Type B pancreatic cell (in vitro differentiated cells): Measurements from ENCODE around the gene STAT5A. TPM values are rescaled to one million over a fixed set of nuclear protein-coding genes. Genes with fewer than 3 reads are reported as not detected.
"Not testable (repeated sequence)": the region's sequence is repeated elsewhere in the genome, so short reads cannot be mapped to it uniquely, and the experiment has no call there.

Experiments used
- DNase-seq: peaks from one replicate; pipeline ENCODE4 v3.0.0; 2021; ENCODE audit warnings: mixed read lengths; ENCODE audit not compliant: unreplicated experiment; ENCODE audit errors: extremely low spot score
- H3K27ac Mint-ChIP-seq: 2 replicates; pipeline ENCODE4 v1.8.0; 2021; ENCODE audit warnings: mild to moderate bottlenecking, mixed read lengths
- H3K27me3 Mint-ChIP-seq: 2 replicates; pipeline ENCODE4 v1.8.0; 2021; ENCODE audit warnings: mixed read lengths
- H3K36me3 Mint-ChIP-seq: 2 replicates; pipeline ENCODE4 v1.8.0; 2021; ENCODE audit warnings: mixed read lengths
- H3K4me1 Mint-ChIP-seq: one replicate; pipeline ENCODE4 v1.8.0; 2021; ENCODE audit warnings: mixed read lengths; ENCODE audit not compliant: unreplicated experiment
- H3K4me3 Mint-ChIP-seq: 2 replicates; pipeline ENCODE4 v1.8.0; 2021; ENCODE audit warnings: mild to moderate bottlenecking, mixed read lengths
- H3K9me3 Mint-ChIP-seq: 2 replicates; pipeline ENCODE4 v1.8.0; 2021; ENCODE audit warnings: mixed read lengths
- CTCF ChIP-seq: fragments of 200-600 bp; sonication (generic); conservative IDR thresholded peaks from 2 replicates; pipeline ENCODE4 v1.5.0; 2021; ENCODE audit warnings: antibody characterized with exemption, mild to moderate bottlenecking
- total RNA-seq: library from RNA; stranded (reverse); gene quantifications from 2 replicates; pipeline ENCODE4 v1.2.1, GENCODE V29; 2021; ENCODE audit warnings: low replicate concordance

The STAT5A gene
- total RNA-seq, 1 donor from 2014 or later = 2.0 TPM

GRCh38 chr17:42301022-42301421 is 12.7 kb downstream of the STAT5A start:
- no peaks in the 10 kb centered on the region for H3K4me1 Mint-ChIP-seq
- H3K36me3 Mint-ChIP-seq = no peaks in the 10 kb centered on the region
- TF ChIP-seq CTCF = no peak
- no peak for DNase-seq
- H3K27me3 Mint-ChIP-seq = peaks cover 3% of the 10 kb centered on the region
- H3K9me3 Mint-ChIP-seq = no peaks in the 10 kb centered on the region
- no peak overlapping the region for H3K4me3 Mint-ChIP-seq
- H3K27ac Mint-ChIP-seq = no peak overlapping the region

GRCh38 chr17:42303694-42304093 is 15.4 kb downstream of the STAT5A start:
- Mint-ChIP-seq H3K4me1 (no peaks in the 10 kb centered on the region), H3K27me3 (peaks cover 3% of the 10 kb centered on the region), H3K27ac (no peak overlapping the region), H3K9me3 (no peaks in the 10 kb centered on the region), H3K4me3 (no peak overlapping the region), H3K36me3 (no peaks in the 10 kb centered on the region)
- TF ChIP-seq CTCF = no peak
- DNase-seq = no peak

- Mint-ChIP-seq H3K4me3 (no peak overlapping the region), H3K36me3 (no peaks in the 10 kb centered on the region), H3K9me3 (no peaks in the 10 kb centered on the region), H3K27me3 (peaks cover 3% of the 10 kb centered on the region), H3K4me1 (no peaks in the 10 kb centered on the region), H3K27ac (no peak overlapping the region)
- no peak for DNase-seq
- no peak for TF ChIP-seq CTCF
Measured at GRCh38 chr17:42304187-42305030, 16.1 kb downstream of the STAT5A start.

GRCh38 chr17:42305031-42305330 is 16.7 kb downstream of the STAT5A start:
- DNase-seq, H3K9me3 Mint-ChIP-seq, H3K4me1 Mint-ChIP-seq, H3K36me3 Mint-ChIP-seq, H3K27me3 Mint-ChIP-seq, H3K4me3 Mint-ChIP-seq, H3K27ac Mint-ChIP-seq: not testable (repeated sequence)

GRCh38 chr17:42305543-42306384 is 17.5 kb downstream of the STAT5A start:
- DNase-seq = no peak
- Mint-ChIP-seq H3K36me3 (no peaks in the 10 kb centered on the region), H3K9me3 (no peaks in the 10 kb centered on the region), H3K4me1 (peaks cover 3% of the 10 kb centered on the region), H3K27me3 (peaks cover 3% of the 10 kb centered on the region), H3K27ac (no peak overlapping the region), H3K4me3 (no peak overlapping the region)
- no peak for TF ChIP-seq CTCF

GRCh38 chr17:42306385-42306667 is 18.0 kb downstream of the STAT5A start:
- TF ChIP-seq CTCF = no peak
- H3K36me3 Mint-ChIP-seq = no peaks in the 10 kb centered on the region

More at GRCh38 chr17:42306385-42306667, 18.0 kb downstream of the STAT5A start:
- Mint-ChIP-seq H3K9me3 (no peaks in the 10 kb centered on the region), H3K27ac (no peak overlapping the region), H3K4me3 (no peak overlapping the region), H3K27me3 (peaks cover 2% of the 10 kb centered on the region), H3K4me1 (peaks cover 9% of the 10 kb centered on the region)
- DNase-seq = no peak
